Stimulated activated CD4-positive, alpha-beta T cell treated with anti-CD3 and anti-CD28 coated beads, Interleukin-4, amount 100 ng/mL, for 48 hours (primary cell): Measurements from ENCODE around the gene OR10J5.
"Not testable (repeated sequence)": the region's sequence is repeated elsewhere in the genome, so short reads cannot be mapped to it uniquely, and the experiment has no call there.

Experiments used
- DNase-seq, 2 donors: peaks; one replicate each; pipeline ENCODE4 v3.0.0-alpha.2; 2020; ENCODE audit warnings: low read depth in 2 of 2

The OR10J5 gene, protein sequence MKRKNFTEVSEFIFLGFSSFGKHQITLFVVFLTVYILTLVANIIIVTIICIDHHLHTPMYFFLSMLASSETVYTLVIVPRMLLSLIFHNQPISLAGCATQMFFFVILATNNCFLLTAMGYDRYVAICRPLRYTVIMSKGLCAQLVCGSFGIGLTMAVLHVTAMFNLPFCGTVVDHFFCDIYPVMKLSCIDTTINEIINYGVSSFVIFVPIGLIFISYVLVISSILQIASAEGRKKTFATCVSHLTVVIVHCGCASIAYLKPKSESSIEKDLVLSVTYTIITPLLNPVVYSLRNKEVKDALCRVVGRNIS

DNA sequence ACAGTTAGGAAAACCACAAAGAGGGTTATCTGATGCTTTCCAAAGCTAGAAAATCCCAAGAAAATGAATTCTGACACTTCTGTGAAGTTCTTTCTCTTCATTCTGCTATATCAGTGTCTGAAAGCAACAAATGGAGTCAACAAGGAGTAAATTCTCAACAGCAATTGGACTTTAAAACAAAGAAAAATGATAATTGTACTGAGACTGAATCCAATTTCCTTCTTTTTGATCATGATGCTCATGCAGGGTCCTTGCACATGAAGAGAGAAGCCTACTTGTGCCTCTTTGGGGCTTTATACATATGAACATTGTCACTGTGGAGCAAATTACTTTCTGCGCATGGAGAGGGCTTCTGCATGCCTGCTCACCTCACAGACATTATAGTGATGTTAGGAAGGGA lies at the start of gene OR10J5:
Gene OR10J5, minus strand, starts transcription at position 101 of the 400 bp plus-strand sequence. Its CDS starts 0 bp downstream, at position 101.
- no peak for DNase-seq

- no peak for DNase-seq
These were observed 48.7 kb upstream of the OR10J5 start for GRCh38 chr1:159584536-159584935.

DNA sequence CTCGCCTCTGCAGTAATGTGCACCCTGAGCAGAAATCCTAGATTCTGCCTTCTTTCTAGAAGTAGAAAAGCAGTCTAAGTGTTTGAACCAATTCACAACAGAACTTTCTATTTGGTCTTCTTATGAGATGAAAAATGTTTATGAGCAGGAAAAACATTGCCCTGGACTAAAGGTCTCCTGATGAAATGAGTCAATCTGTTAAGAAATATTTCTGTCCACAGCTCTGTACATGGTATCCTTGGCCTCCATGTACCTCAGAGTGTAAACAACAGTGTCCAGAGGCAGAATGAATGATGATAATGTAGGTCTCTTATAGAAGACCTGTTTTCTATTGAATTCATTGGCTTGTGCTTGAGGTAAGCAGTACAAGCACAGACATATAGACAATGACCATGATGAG lies 45.6 kb upstream of the OR10J5 start:
- DNase-seq, result no peak

GRCh38 chr1:159580340-159580739 lies 44.5 kb upstream of the OR10J5 start:
- DNase-seq, result no peak

DNA sequence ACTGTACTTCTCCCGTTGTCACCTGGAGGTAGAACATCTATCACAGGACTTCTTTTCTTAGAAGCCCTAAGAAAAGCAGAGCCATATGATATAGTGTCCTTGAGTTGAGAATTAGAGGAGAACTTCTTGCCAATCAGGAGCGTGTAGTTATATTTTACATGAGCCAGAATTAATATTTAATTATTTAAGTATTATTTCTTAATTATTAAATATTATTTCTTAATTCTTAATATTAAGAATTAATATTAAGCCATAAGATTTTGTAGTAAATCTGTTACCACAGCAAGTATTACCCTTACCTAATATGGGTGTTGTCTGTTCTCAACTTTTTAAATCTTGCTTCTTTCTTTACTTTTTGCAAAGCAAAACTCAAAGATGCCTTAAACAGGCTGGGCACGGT lies 41.6 kb upstream of the OR10J5 start:
- no peak for DNase-seq

GRCh38 chr1:159562680-159563079 lies 26.9 kb upstream of the OR10J5 start:
- DNase-seq, result no peak

- no peak for DNase-seq
These were observed 25.7 kb upstream of the OR10J5 start for GRCh38 chr1:159561497-159561896.

- no peak for DNase-seq
These were observed 24.8 kb upstream of the OR10J5 start for GRCh38 chr1:159560599-159560998.

- DNase-seq, result no peak
These were observed 21.1 kb upstream of the OR10J5 start for GRCh38 chr1:159556931-159557369.

DNA sequence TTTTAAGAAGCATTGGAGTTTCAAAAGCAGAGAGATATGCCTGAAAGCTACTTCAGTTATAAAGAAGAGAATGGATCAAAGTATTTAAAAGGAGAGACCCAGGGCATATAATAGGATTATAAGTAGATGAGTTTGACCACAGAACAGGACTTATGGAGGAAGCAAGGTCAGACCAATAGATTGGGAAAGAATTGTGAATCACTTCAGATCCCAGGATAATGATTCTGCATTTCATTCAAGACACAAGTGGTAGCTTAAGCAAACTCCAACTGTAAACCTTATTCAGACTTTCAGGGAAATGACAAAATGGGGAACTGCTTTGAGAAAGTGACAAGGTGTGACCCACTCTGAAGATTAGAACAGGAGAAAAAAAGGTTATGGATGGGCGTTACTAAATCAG lies 18.9 kb upstream of the OR10J5 start:
- no peak for DNase-seq

GRCh38 chr1:159554261-159554660 lies 18.5 kb upstream of the OR10J5 start:
- no peak for DNase-seq

DNA sequence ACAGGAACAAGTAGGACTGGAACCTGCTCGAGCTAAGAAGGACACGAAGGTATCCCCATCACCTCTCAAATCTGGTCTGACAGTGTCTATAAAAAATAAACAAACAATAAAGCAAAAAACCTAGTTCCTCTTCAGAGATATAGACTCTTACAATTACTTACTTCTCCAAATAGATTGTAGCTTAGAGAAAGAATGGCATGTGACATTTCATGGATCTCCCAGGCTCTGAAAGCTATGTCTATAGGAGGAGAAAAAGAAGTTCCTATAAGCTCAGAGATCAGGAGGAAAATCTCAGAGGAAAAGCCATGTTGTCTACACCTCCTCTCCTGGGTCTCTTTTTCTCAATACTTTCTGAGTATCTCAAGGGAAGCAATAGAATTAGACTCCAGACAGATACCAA lies 12.3 kb upstream of the OR10J5 start:
- no peak for DNase-seq

DNA sequence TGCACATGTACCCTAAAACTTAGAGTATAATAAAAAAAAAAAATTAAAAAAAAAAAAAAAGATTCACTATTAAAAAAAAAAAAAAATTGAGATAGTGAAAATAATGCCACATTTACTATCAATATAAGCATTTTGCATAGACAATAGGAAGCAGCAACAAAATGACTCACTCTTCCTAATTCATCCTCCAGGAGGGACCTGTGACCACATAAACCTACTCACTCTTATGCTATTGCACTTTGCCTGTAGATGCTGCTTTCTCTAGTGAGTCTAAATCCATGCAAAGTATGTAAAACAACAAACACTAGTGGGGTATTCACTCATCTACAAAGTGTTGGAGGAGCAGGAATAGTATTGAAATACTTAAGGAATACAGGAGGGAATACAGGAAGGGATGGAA lies 2.9 kb downstream of the OR10J5 start:
- no peak for DNase-seq

DNA sequence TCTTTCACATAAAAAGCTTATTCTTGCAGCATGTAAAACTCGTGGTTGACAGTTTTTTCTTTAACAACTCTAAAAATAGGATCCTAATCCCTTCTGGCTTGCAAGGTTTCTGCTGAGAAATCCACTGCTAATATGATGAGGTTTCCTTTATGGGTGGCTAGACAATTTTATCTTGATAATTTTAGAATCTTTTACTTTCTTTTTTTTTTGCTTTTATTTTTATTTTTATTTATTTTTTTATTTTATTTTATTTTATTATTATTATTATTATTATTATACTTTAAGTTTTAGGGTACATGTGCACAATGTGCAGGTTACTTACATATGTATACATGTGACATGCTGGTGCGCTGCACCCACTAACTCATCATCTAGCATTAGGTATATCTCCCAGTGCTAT lies 11.0 kb downstream of the OR10J5 start:
- DNase-seq, result not testable (repeated sequence)

- no peak for DNase-seq
These were observed 25.6 kb downstream of the OR10J5 start for GRCh38 chr1:159510229-159510541.

GRCh38 chr1:159509440-159510228 lies 26.2 kb downstream of the OR10J5 start:
- no peak for DNase-seq

DNA sequence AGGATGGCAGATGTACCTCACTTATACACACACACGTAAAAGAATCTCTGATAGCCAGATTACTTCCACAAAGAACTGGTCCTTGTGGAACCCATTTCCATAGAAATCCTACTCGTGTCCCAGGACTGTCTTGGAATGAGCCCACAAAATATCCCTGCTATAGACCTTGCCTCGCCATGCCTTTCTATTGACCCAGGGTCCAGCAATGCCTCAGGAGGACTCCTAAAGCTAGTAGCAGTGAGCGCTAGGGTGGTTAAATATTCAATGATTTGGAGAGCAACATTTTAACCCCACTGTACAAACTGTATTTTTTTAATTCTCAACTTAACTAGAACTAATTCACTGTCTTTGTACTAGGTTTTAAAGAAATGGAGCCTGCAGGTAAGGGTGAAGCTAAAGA lies 26.9 kb downstream of the OR10J5 start:
- no peak for DNase-seq

DNA sequence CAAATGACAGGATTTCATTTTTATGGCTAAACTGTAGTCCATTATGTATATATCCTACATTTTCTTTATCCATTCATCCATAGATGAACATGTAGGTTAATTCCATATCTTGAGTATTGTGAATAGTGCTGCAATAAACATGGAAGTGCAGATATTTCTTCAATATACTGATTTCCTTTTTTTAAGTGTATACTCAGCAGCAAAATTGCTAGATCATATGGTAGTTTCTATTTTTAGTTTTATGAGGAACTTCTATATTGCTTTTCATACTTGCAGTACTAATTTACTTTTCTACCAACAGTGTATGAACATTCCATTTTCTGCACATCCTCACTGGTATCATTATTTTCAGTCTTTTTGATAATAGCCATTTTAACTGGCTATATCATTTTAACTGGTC lies 30.1 kb downstream of the OR10J5 start:
- DNase-seq, result no peak

- no peak for DNase-seq
These were observed 34.7 kb downstream of the OR10J5 start for GRCh38 chr1:159501082-159501481.

DNA sequence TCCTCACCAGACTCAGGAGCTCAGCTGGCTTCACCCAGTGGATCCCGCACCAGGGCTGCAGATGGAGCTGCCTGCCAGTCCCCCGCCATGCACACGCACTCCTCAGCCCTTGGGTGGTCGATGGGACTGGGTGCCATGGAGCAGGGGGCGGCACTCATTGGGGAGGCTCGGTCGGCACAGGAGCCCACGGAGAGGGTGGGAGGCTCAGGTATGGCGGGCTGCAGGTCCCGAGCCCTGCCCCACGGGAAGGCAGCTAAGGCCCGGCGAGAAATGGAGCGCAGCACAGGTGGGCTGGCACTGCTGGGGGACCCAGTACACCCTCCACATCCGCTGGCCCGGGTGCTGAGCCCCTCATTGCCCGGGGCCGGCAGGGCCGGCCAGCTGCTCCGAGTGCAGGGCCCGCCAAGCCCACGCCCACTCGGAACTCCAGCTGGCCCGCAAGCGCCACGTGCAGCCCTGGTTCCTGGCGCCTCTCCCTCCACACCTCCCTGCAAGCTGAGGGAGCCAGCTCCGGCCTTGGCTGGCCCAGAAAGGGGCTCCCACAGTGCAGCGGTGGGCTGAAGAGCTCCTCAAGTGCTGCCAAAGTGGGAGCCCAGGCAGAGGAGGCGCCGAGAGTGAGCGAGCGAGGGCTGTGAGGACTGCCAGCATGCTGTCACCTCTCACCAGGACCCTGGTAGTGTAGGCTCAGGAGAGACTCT lies 41.1 kb downstream of the OR10J5 start:
- DNase-seq, result not testable (repeated sequence)

DNA sequence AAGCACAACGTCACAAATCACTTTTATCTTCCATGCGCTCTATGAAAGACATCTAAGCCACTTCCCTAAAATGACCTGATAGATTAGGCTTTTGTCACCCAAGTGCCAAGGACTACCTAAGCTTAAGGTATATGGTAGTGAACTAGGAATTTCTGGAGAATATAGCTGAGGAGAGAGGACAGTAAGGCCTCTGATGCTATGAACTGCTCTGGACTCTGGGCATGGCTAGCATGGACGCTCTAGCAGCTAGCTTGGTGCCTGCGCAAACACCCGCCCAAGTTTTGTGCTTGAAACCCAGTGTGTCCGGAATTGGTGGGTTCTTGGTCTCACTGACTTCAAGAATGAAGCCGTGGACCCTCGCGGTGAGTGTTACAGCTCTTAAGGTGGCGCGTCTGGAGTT lies 42.5 kb downstream of the OR10J5 start:
- DNase-seq, result no peak

GRCh38 chr1:159492575-159493323 lies 43.1 kb downstream of the OR10J5 start:
- no peak for DNase-seq
